Cerebellar cortex (tissue), 1 donor: ENCODE measurements around the gene HAUS6.
"Not testable (repeated sequence)": the region's sequence is repeated elsewhere in the genome, so short reads cannot be mapped to it uniquely, and the experiment has no call there.

Experiments
- DNase-seq: peaks from one replicate; pipeline ENCODE4 v3.0.0-alpha.2; 2015; ENCODE audit warnings: low spot score

The HAUS6 gene

GRCh38 chr9:19033015-19033414 lies 69.7 kb downstream of the HAUS6 start, which contains the start of gene SAXO1:
SAXO1 (minus strand) TSS chr9:19033209; CDS start chr9:19032908, 301 bp downstream.
- no peak for DNase-seq

- DNase-seq: no peak
These were observed 70.3 kb downstream of the HAUS6 start for GRCh38 chr9:19032406-19032805.

DNA sequence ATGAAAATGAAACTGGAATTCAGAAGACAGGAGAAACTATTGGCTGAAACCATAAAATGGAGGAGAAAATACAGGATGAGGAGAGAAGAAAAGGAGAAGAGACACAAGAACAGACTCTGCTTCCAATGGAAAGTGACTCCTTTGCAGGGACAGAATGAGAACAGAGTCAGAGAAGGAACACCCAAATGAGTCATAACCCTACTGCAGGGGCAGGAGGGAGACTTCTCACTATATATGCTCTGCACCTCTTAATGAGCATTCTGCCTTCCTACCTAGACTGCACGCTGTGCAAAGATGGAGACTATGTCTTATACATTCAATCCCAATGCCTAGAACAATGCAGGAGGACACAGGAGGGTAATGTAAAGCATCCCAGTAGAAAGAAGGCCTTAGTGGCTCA lies 71.8 kb downstream of the HAUS6 start:
- no peak for DNase-seq

- peak; percentile 72 for DNase-seq
These were observed 73.8 kb downstream of the HAUS6 start for GRCh38 chr9:19028835-19029451.

DNA sequence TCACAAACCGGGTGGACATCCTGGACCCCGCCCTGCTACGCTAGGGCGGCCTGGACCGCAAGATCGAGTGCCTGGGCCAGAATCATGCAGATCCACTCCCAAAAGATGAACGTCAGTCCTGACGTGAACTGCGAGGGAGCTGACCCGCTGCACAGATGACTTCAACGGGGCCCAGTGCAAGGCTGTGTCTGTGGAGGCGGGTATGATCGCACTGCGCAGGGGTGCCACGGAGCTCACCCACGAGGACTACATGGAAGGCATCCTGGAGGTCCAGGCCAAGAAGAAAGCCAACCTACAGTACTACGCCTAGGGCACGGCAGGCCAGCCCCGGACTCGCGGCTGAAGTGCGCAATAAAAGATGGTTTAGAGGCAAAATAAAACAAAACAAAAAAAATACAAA lies 74.9 kb downstream of the HAUS6 start:
- no peak for DNase-seq

GRCh38 chr9:19026375-19026774 lies 76.3 kb downstream of the HAUS6 start:
- no peak for DNase-seq

DNA sequence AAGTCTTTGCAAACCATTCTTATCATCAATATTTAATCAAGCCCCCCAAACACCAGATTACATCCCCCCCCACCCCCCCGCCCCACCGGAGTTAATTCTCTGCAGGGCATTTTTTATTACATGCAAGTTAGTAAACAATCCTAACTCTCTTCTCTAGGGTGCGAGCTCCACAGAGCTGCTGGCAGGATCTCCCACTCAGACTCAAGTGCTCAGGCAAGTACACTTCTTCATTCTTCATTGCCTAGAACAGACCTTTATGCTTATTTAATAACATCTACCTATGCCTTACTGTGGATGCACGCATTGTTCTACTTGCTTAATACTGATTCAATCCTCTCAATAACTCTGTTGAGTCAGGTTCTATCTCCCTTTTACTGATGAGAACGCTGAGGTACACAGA lies 79.6 kb downstream of the HAUS6 start:
- no peak for DNase-seq

GRCh38 chr9:19022206-19022605 lies 80.5 kb downstream of the HAUS6 start:
- DNase-seq: no peak

DNA sequence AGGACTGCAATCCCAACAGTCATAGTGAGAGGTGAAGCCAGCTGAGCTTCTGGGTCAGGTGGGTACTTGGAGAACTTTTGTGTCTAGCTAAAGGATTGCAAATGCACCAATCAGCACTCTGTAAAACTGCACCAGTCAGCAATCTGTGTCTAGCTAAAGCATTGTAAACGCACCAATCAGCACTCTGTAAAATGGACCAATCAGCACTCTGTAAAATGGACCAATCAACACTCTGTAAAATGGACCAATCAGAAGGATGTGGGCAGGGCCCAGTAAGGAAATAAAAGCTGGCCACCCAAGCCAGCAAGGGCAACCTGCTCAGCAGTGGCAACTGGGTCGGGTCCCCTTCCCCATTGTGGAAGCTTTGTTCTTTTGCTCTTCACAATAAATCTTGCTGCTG lies 81.1 kb downstream of the HAUS6 start:
- not testable (repeated sequence) for DNase-seq

GRCh38 chr9:19020886-19021455 lies 81.7 kb downstream of the HAUS6 start:
- DNase-seq: peak; percentile 69

- no peak for DNase-seq
These were observed 84.5 kb downstream of the HAUS6 start for GRCh38 chr9:19018201-19018600.

- DNase-seq: no peak
These were observed 93.2 kb downstream of the HAUS6 start for GRCh38 chr9:19009391-19009965.
